Epithelial cell of prostate (primary cell): ENCODE data around the gene WWP2.
"Not testable (repeated sequence)": the region's sequence is repeated elsewhere in the genome, so short reads cannot be mapped to it uniquely, and the experiment has no call there.

Experiments
- DNase-seq: peaks from one replicate; pipeline ENCODE4 v3.0.0-alpha.2; 2011; ENCODE audit warnings: low read depth, low spot score
- H3K27ac ChIP-seq: fragments of 450-650 bp; 2 replicates; pipeline ENCODE4 v1.5.1; 2017; ENCODE audit warnings: mild to moderate bottlenecking

The WWP2 gene

GRCh38 chr16:69761983-69762813 is at the start of gene WWP2:
Gene WWP2 (plus strand): TSS chr16:69762332. CDS start chr16:69787011, 24,679 bp downstream.
- DNase-seq, result no peak
- peak within 1 kb of the TSS; percentile 80 for H3K27ac ChIP-seq

GRCh38 chr16:69712914-69713581 is 49.1 kb upstream of the WWP2 start:
- no peak for DNase-seq

GRCh38 chr16:69717066-69717465 is 45.1 kb upstream of the WWP2 start:
- no peak for DNase-seq
- no peak overlapping the region for H3K27ac ChIP-seq

More at GRCh38 chr16:69712914-69713581, 49.1 kb upstream of the WWP2 start:
- no peak overlapping the region for H3K27ac ChIP-seq

GRCh38 chr16:69718111-69718764 is 43.9 kb upstream of the WWP2 start:
- DNase-seq, result no peak
- H3K27ac ChIP-seq, result no peak overlapping the region

- H3K27ac ChIP-seq, result no peak overlapping the region
- DNase-seq, result no peak
Observed at GRCh38 chr16:69720822-69721430, 41.2 kb upstream of the WWP2 start.

- H3K27ac ChIP-seq, result no peak overlapping the region
- no peak for DNase-seq
Observed at GRCh38 chr16:69721441-69721957, 40.6 kb upstream of the WWP2 start.

GRCh38 chr16:69724414-69724873 is 37.7 kb upstream of the WWP2 start:
- H3K27ac ChIP-seq, result no peak overlapping the region
- no peak for DNase-seq

GRCh38 chr16:69724981-69725479 is 37.1 kb upstream of the WWP2 start:
- peak overlapping the region; percentile 87 for H3K27ac ChIP-seq
- no peak for DNase-seq

- H3K27ac ChIP-seq, result peak overlapping the region; percentile 87
- DNase-seq, result no peak
Observed at GRCh38 chr16:69725480-69726312, 36.4 kb upstream of the WWP2 start.

- H3K27ac ChIP-seq, result peak within 1 kb of the TSS; percentile 87
- DNase-seq, result peak; percentile 75
Observed at GRCh38 chr16:69726313-69727060, 35.6 kb upstream of the WWP2 start, which contains the start of gene NQO1. Gene NQO1 (minus strand): TSS chr16:69726560. CDS start chr16:69726439, 121 bp downstream.

GRCh38 chr16:69727916-69728270 is 34.2 kb upstream of the WWP2 start:
- DNase-seq, result no peak
- H3K27ac ChIP-seq, result peak overlapping the region; percentile 87

GRCh38 chr16:69729030-69729429 is 33.1 kb upstream of the WWP2 start:
- H3K27ac ChIP-seq, DNase-seq: not testable (repeated sequence)

GRCh38 chr16:69731280-69731679 is 30.9 kb upstream of the WWP2 start:
- not testable (repeated sequence) for DNase-seq, H3K27ac ChIP-seq

GRCh38 chr16:69732101-69732500 is 30.0 kb upstream of the WWP2 start:
- no peak overlapping the region for H3K27ac ChIP-seq
- DNase-seq, result no peak

- peak overlapping the region; percentile 44 for H3K27ac ChIP-seq
Observed at GRCh38 chr16:69741519-69741918, 20.6 kb upstream of the WWP2 start.

GRCh38 chr16:69741951-69742904 is 19.9 kb upstream of the WWP2 start:
- no peak for DNase-seq

More at GRCh38 chr16:69741519-69741918, 20.6 kb upstream of the WWP2 start:
- no peak for DNase-seq

More at GRCh38 chr16:69741951-69742904, 19.9 kb upstream of the WWP2 start:
- H3K27ac ChIP-seq, result peak overlapping the region; percentile 44
